ENCODE measurements around the gene ZBTB32.
A peak's percentile ranks its signal among the peaks of the same experiment; 100 is the strongest.
"Not testable (repeated sequence)": the region's sequence is repeated elsewhere in the genome, so short reads cannot be mapped to it uniquely, and the experiment has no call there.

The ZBTB32 gene, protein sequence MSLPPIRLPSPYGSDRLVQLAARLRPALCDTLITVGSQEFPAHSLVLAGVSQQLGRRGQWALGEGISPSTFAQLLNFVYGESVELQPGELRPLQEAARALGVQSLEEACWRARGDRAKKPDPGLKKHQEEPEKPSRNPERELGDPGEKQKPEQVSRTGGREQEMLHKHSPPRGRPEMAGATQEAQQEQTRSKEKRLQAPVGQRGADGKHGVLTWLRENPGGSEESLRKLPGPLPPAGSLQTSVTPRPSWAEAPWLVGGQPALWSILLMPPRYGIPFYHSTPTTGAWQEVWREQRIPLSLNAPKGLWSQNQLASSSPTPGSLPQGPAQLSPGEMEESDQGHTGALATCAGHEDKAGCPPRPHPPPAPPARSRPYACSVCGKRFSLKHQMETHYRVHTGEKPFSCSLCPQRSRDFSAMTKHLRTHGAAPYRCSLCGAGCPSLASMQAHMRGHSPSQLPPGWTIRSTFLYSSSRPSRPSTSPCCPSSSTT

DNA sequence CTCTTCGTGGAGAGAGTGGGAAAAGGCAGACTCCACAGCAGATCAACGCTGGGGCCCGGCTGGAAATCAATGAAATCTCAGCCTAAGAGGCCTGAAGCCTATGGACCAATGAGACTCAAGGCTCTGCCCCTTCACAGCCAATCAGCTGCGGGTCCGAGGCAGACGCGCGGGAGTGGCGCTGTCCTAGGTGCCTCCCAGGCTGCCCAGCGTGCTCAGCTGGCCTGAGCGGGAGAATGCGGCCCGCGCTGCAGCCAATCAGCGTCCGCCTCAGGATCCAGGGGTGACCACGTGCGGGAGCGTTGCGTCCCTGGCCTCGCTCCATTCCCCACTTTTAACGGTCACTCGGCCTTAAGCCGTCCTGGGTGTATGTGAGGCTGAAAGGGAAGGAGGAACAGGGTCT lies at the start of gene ZBTB32:
ZBTB32 (plus strand) TSS at position 341 of the 400 bp plus-strand sequence. CDS start 10,069 bp downstream, outside the sequence.
- no peak for DNase-seq

DNA sequence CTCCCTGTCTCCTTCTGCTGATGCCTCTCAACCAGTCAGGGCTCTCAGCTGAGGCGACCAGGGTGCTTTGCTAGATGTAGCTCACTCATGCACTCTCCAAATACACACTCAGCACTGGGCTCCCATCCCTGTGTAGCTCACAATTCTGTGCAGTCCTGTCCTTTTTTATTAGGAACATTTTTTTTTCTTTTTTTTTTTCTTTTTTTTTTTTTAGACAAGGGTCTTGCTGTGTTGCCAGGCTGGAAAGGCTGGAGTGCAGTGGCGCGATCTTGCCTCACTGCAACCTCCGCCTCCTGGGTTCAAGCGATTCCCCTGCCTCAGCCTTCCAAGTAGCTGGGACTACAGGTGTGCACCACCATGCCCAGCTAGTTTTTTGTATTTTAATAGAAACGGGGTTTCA lies 49.5 kb upstream of the ZBTB32 start:
- not testable (repeated sequence) for DNase-seq

DNA sequence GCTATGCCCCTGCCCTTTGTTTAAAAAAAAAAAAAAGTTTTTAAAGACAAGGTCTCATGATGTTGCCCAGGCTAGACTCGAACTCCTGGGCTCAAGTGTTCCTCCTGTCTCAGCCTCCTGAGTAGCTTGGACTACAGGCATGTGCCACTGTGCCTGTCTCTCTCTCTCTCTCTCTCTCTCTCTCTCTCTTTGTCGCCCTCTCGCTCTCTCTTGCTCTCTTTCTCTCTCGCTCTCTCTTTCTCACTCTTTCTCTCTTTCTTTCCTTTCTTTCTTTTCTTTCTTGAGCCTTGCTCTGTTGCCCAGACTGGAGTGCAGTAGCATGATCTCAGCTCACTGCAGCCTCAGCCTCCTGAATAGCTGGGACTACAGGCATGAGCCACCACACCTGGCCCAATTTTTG lies 48.8 kb upstream of the ZBTB32 start:
- no peak for DNase-seq

DNA sequence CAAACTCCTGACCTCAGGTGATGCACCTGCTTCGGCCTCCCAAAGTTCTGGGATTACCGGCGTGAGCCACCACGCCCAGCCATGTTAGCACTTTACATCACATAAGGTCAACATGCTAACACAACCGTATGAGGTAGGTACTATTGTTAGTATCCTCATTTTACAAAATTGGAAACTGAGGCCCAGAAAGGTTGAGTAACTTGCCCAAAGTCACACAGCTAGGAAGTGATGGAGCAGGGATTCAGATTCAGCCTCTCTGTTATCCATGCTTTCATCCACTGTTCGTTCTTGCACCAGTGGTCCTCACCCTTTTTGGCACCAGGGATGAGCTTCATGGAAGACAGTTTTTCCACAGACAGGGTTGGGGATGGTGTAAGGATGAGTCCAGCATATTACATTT lies 47.7 kb upstream of the ZBTB32 start:
- DNase-seq: no peak

DNA sequence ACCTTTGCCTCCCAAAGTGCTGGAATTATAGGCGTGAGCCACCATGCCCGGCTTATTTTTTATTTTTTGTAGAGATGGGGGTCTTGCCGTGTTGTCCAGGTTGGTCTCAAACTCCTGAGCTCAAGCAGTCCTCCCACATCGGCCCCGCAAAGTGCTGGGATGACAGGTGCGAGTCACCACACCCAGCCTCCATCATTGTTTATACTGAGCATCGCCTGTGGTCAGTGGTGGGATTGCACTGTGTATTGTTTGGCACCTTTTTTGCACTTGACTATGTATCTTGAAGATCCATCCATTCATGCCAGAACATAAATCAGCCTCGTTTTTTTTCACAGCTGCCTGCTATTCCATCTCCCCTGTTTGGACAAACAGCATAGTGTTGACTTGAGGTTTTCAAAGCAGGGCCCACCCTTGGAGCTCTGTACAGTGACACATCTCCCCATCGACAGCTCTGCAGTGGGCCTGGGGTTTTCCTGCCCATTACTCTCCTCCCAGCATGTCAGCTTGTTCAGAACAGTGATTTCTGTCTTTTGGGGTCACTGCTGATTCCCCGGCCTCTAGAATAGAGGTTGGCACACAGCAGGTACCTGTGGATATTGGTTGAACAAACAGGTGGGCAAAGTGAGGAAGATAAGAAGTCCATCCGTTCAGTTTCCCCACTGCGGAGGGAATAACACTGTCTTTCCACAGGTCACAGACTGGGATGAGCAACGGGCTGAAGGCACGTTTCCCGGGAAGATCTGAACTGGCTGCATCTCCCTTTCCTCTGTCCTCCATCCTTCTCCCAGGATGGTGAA lies 46.3 kb upstream of the ZBTB32 start:
- no peak for DNase-seq

DNA sequence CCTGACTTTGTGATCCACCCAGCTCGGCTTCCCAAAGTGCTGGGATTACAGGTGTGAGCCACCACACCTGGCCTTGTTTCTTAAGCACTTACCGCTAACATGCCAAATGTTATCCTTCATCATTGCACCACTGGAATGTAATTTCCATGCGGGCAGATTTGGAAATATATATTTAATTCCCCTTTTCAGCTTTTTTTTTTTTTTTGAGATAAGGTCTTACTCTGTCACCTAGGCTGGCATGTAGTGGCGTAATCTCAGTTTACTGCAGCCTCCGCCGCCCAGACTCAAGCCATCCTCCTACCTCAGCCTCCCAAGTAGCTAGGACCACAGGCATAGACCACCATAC lies 42.4 kb upstream of the ZBTB32 start:
- DNase-seq: no peak

DNA sequence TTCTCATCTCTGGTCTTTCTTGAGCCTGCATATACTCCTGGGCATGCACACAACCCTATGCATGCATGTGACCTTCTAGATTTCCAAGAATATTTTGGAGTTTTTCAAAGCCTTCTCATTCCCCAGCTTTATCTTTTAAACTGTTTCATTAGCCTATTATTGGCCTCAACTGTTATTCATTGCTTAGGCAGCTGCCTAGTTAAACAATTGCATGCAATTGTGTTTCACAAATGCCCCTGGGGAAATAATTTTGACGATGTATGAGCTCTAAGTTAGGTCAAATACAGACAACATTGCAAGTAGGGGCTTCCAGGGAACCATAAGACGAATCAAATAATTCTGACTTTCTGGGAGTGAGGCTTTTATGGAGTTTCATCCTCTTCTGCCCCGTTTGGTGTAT lies 40.4 kb upstream of the ZBTB32 start:
- DNase-seq: no peak

DNA sequence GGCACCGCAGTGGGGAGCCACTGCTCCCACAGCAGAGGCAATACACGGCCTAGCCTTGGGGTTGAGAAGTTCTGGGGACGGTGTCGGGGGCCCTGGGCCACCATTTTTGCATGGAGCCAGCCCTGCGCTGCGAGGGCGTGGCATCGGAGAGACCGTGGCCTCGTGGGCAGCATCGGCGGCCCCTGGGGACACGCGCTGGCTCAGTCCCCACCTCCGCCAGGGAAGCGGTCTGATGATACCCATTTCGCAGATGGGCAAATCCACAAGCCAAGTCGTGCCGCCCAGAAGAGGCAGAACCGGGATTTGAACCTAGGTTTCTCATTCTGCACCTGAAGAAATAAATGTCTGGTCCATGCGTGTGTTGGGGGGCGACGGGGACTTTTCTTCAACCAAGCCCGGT lies 39.2 kb upstream of the ZBTB32 start:
- DNase-seq: no peak

DNA sequence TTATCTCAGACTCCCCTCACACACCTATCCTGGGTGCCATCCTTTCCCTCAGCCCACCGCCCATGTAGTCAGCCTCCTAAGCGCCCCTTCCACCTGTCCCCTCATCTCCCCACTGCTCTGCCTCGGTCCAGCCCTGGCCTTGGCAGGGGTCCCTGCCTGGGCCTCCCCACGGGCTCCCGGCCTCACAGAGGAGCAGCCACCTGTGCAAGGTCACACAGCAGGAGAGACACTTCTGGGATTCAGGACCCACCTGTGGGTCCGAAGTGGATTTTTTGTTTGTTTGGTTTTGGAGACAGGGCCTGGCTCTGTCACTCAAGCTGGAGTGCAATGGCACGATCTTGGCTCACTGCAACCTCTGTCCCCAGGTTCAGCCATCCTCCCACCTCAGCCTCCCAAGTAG lies 38.8 kb upstream of the ZBTB32 start:
- DNase-seq: no peak

DNA sequence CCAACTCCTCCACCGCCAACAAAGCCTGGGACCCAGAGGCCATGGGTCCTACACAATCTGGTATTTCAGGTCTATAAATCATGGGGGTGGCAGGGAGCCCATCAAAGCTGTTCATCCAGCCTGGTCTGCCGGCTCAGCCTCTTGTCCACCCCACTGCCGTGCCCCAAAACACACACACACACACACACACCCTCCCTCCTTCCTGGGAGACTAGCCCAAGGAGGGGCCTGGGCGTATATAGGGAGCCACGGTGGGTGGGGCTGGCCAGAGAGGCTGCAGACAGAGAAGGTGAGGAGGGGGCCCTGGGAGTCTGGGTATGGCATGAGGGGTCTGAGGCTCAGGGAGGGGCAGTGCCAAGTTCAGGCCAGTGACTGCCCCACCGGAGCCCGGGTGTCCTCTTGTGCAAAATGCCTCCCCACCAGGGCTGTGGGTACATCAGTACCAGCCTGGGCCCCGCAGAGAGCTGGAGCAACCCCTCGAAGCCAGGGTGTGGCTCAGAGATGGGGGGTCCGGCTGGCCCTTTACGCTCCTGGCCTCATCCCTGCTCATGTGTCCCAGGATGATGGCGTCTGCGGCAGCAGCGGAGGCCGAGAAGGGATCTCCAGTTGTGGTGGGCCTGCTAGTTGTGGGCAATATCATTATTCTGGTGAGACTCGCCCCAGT lies 38.0 kb upstream of the ZBTB32 start, which contains the start of gene UPK1A:
UPK1A (plus strand) TSS at position 267 of the 663 bp plus-strand sequence; CDS start at position 563, 296 bp downstream.
- DNase-seq: no peak

DNA sequence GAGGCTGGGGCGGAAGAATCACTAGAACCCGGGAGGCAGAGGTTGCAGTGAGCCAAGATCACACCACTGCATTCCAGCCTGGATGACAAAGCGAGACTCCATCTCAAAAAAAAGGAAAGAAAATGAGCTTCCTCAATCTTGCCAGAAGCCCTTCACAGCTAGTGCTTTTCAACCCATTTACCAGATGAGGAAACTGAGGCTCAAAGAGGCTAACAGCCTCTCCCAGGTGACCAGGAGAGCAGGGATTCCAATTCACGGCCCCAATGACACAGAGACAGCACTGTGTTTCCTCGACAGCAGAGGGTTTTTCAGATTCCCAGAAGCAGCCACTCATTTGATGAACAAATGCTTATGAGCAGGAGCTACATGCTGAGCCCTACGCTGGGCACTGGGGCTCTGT lies 34.8 kb upstream of the ZBTB32 start:
- DNase-seq: no peak

DNA sequence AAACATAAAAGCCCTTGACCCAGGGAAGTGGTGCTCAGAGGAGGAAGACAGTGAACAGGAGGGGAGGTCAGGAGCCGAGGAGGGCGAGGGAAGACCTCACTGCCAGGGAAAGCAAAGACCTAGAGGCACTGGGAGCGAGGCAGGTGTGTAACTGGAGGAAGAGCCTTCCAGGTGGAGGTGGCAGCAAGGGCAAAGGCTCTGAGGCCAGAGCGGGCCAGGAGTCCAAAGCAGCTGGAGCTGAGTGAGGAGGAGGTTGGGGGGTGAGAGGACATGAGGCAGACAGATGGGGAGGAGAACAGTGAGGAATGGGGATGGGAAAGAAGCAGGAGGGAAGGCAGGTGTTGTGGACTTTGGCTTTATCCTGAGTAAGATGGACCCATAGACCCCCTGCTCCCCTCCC lies 34.4 kb upstream of the ZBTB32 start:
- DNase-seq: no peak

DNA sequence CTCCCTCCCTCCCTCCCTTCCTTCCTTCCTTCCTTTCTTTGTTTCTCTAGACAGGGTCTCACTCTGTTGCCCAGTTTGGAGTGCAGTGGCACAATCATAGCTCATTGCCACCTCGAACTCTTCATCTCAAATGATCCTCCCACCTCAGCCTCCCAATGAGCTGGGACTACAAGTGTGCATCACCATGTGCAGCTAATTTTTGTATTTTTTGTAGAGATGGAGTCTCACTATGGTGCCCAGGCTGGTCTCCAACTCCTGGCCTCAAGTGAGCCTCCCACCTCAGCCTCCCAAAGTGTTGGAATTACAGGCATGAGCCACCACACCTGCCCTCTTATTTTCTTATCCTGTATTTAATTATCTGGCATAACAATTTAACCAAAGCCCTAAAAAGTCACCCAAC lies 33.7 kb upstream of the ZBTB32 start:
- DNase-seq: no peak

DNA sequence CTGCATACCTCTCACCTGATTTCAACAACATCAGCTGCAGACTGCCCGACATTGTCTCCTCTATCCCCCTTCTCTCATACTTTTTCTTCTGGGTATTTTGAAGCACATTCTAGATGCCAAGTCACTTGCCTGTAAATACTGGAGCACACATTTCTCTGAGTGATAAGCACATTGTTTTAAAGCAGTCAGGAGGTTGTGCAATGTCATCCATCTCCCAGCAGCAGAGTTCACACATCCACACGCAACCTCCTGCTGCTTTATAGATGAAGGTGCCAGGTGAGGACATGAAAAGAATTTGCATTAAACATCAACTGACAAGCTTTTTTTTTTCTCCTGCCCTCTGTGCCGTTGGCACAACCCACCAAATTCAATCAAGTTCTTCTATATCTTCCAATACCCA lies 32.5 kb upstream of the ZBTB32 start:
- peak; percentile 85 for DNase-seq

DNA sequence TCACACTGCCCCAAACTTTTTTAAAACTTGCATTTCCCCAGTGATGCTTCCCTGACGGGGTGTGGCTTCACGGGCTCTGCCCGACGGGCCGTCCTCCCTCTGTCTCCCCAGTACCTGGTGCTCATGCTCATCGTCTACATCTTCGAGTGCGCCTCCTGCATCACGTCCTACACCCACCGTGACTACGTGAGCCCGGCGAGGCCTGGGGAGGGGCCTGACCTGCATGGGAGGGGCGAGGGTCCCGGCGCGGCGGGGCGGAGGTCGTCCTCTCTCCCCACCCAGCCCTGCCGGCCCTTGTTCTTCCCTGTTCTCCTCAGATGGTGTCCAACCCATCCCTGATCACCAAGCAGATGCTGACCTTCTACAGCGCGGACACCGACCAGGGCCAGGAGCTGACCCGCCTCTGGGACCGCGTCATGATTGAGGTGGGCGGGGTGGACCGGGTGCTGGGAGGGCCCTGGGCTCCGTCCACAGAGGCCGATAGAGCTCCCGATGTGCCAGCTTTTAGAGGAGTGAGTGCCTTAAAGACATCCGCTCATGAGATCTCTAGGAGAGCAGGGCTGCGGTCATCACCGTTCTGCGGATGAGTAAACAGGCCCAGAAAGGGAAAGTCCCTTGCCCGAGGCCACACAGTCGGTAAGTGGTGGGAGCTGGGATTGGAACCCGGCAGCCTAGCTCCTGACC lies 31.1 kb upstream of the ZBTB32 start:
- DNase-seq: peak; percentile 70

DNA sequence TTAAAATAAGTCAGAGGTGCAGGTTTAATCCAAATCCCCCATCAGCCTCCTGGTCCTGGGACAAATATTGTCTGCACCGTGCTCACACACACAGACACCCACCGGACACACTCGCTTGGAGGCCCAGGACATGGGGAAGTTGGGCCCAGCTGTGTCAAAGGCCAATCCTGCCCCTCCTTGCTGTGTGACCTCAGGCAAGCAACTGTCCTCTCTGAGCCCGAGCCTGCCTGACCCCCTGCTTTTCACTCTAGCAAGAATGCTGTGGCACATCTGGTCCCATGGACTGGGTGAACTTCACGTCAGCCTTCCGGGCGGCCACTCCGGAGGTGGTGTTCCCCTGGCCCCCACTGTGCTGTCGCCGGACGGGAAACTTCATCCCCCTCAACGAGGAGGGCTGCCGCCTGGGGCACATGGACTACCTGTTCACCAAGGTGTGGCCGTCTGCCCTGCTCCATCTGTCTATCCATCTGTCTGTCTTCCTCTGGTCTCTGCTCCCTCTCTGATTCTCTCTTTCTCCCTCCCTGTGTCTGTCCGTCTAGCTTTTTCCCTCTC lies 28.7 kb upstream of the ZBTB32 start:
- DNase-seq: no peak

DNA sequence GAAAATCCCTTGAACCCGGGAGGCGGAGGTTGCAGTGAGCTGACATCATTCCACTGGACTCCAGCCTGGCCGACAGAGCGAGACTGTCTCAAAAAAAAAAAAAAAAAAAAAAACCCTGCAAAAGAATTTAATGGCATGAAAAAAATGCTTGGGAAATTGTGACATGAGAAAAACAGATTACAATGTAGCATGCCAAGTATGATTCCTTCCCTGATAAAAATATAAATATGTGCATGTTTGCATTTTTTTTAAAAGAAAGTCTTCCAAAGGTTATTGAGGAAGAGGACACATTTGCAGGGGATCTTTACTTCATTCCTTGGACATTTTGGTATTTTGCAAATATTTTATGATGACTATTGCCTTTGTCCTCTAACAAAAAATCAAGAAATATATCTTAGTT lies 14.5 kb upstream of the ZBTB32 start:
- DNase-seq: no peak

DNA sequence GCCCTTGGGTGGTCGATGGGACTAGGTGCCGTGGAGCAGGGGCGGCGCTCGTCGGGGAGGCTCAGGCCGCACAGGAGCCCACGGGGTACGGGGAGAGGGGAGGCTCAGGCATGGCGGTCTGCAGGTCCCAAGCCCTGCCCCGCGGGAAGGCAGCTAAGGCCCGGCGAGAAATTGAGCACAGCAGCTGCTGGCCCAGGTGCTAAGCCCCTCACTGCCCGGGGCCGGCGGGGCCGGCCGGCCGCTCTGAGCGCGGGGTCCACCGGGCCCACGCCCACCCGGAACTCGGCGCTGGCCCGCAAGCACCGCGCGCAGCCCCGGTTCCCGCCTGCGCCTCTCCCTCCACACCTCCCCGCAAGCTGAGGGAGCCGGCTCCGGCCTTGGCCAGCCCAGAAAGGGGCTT lies 13.3 kb upstream of the ZBTB32 start:
- not testable (repeated sequence) for DNase-seq

DNA sequence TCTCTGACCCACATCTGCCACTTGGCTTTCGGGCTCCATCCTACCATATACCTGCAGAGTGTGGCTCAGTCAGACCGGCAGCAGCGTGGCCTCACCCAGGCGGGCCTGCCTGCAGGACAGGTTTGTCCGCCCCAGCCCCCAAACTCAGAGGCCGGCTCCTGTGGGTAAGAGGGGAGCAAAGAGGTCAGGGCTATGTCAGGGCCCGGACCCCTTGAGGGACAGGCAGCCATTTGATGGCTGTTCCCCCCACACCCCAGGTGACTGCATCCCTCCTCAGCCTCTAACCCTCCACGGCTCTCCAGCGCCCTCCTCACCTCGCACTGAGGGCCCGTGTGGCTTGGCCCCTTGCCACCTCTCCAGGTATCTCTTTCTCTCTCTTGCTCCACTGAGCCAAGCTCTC lies 12.3 kb upstream of the ZBTB32 start:
- DNase-seq: no peak

DNA sequence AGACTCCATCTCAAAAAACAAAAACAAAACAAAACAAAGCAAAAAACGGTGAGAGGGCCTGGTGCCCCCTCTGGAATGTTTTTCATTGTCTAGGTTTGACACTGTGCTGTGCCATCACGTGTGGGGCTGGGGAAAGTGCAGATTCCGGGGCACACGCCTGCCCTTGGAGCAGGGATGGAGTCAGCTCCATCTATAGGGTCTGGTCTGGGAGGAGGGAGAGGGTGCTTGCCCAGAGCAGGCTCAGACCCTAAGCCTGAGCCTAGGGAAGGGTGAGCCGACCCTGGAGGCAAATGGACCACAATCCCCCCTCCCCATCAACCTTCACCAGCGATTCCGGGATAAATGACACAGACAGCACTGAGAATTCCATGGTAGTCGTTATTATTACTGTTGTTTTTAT lies 10.9 kb upstream of the ZBTB32 start:
- no peak for DNase-seq

DNA sequence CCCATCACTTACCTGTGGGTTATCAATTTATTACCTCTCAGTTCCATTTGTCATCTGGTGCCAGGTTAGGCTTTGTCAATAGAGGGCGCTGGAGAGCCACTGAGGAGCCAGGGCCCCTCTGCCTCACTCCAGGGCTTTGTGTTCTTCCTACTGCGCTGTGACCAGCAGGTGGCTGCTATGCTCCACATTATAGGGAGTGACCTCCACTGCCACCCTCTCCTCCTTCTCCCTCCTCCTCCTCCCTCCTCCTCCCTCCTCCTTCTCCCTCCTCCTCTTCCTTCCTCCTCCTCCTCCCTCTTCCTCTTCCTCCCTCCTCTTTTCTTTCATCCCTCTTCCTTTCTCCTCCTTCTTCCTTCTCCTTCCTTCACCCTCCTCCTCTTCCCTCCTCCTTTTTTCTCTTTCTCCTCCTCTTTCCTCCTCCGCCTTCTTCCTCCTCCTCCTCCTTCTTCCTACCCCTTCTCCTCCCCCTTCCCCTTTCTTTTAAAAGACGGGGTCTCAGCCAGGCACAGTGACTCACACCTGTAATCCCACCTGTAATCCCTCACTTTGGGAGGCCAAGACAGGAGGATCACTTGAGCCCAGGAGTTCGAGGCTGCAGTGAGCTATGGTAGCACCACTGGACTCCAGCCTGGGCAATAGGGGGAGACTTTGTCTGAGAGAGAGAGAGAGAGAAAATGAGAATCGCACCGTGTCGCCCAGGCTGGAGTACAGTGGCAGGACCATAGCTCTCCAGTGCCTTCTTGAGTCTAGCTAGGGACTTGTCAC lies 10.3 kb upstream of the ZBTB32 start:
- peak; percentile 98 for DNase-seq

DNA sequence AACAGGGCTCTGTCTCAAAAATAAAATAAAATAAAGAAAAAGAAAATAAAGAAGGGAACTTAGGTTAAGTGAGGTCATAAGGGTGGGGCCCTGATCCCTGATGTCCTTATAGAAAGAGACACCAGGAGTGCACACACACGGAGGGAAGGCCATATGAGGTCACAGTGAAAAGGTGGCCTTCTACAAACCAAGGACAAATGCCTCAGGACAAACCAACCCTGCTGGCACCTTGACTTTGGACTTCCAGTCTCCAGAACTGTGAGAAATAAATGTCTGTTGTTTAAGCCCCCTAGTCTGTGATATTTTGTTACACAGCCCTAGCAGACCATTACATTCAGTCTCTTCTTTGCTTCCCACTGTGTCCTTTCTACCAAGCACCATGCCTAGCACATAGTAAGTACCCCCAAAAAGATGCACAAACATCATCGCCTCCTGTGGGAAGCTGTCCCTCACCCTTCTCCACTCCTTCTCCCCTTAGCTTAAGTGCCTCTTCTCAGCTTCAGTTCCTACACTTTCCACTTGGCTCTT lies 8.4 kb upstream of the ZBTB32 start:
- no peak for DNase-seq
